MM.1S (cell line): ENCODE data around the gene NRP2.

Experiments used
- DNase-seq: peaks from one replicate; pipeline ENCODE4 v3.0.0-alpha.2; 2015
- H2AFZ ChIP-seq: fragments of 300-600 bp; sonication (generic); 2 replicates; pipeline ENCODE4 v1.6.0; 2016; ENCODE audit warnings: antibody characterized with exemption, low read length
- H3F3A ChIP-seq: fragments of 300-600 bp; sonication (generic); 2 replicates; pipeline ENCODE4 v1.6.1; 2016; ENCODE audit warnings: mild to moderate bottlenecking, antibody characterized with exemption, low read length, moderate library complexity, mixed read lengths; ENCODE audit not compliant: insufficient read depth
- H3K27ac ChIP-seq: fragments of 300-600 bp; sonication (generic); 2 replicates; pipeline ENCODE4 v1.5.1; 2016; ENCODE audit warnings: mild to moderate bottlenecking, low read length
- H3K27me3 ChIP-seq: fragments of 300-600 bp; sonication (generic); replicated peaks from 2 replicates; pipeline ENCODE4 v1.6.0; 2016; ENCODE audit warnings: low read length; ENCODE audit not compliant: insufficient read depth
- H3K36me3 ChIP-seq: fragments of 300-600 bp; sonication (generic); replicated peaks from 2 replicates; pipeline ENCODE4 v1.6.1; 2016; ENCODE audit warnings: mild to moderate bottlenecking, low read length, mixed read lengths; ENCODE audit not compliant: insufficient read depth
- H3K4me1 ChIP-seq: fragments of 300-600 bp; sonication (generic); 2 replicates; pipeline ENCODE4 v1.6.1; 2016; ENCODE audit warnings: low read length, mixed read lengths
- H3K4me2 ChIP-seq: fragments of 300-600 bp; sonication (generic); 2 replicates; pipeline ENCODE4 v1.6.0; 2016; ENCODE audit warnings: low read depth, low read length
- H3K4me3 ChIP-seq: fragments of 300-600 bp; sonication (generic); 2 replicates; pipeline ENCODE4 v1.5.1; 2016; ENCODE audit warnings: low read length, mixed read lengths
- H3K79me2 ChIP-seq: fragments of 300-600 bp; sonication (generic); 2 replicates; pipeline ENCODE4 v1.6.1; 2016; ENCODE audit warnings: mixed run types, low read length, mixed read lengths
- H3K9ac ChIP-seq: fragments of 300-600 bp; sonication (generic); 2 replicates; pipeline ENCODE4 v1.6.1; 2016; ENCODE audit warnings: low read length, mixed read lengths
- H3K9me2 ChIP-seq: fragments of 300-600 bp; sonication (generic); replicated peaks from 2 replicates; pipeline ENCODE4 v1.6.1; 2016; ENCODE audit warnings: mild to moderate bottlenecking, low read length, mixed read lengths; ENCODE audit not compliant: insufficient read depth
- H3K9me3 ChIP-seq: fragments of 300-600 bp; sonication (generic); replicated peaks from 2 replicates; pipeline ENCODE4 v1.6.1; 2016; ENCODE audit warnings: mild to moderate bottlenecking, low read length, mixed read lengths; ENCODE audit not compliant: insufficient read depth
- H4K20me1 ChIP-seq: fragments of 300-600 bp; sonication (generic); 2 replicates; pipeline ENCODE4 v1.6.1; 2016; ENCODE audit warnings: mild to moderate bottlenecking, low read length, moderate library complexity, mixed read lengths; ENCODE audit not compliant: insufficient read depth
- EZH2 ChIP-seq: fragments of 300-600 bp; sonication (generic); optimal IDR thresholded peaks from 2 replicates; pipeline ENCODE3; 2017; ENCODE audit warnings: low read depth, mild to moderate bottlenecking, antibody characterized with exemption, low read length, mixed read lengths
- EZH2phosphoT487 ChIP-seq: fragments of 300-600 bp; sonication (generic); IDR thresholded peaks from 2 replicates; pipeline ENCODE4 v1.6.1; 2018; ENCODE audit warnings: antibody characterized with exemption, low read length
- TF ChIP-seq, protein P1 (sequence below): fragments of 300-600 bp; sonication (generic); IDR thresholded peaks from 2 replicates; pipeline ENCODE4 v1.5.1; 2016; ENCODE audit warnings: antibody characterized with exemption, low read length, mixed read lengths

NRP2 gene

DNA sequence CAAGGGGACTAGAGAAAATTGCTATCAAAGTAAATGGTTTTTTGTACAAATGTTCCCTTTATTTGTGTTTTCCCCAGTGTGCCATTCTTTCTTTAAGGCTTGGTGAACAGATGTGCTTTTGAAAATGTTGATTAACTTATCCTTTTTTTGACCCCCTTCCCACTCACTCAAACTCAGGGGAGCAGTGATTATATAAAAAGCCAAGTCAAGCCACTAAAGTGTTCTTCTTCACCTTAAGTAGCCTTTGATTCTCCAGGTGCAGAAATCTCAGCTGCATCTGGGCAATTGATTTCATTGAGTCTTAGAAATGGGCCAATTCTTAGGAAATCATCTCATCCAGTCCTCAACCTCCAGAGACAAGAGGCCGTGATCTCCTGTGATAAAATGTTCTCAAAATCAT, 107.6 kb downstream of the NRP2 start:
- no peaks in the 10 kb centered on the region for H3F3A ChIP-seq
- H3K9me3 ChIP-seq: no peaks in the 10 kb centered on the region
- no peaks in the 10 kb centered on the region for H3K79me2 ChIP-seq
- no peak overlapping the region for H3K4me2 ChIP-seq
- H3K4me3 ChIP-seq: no peak overlapping the region
- H3K27me3 ChIP-seq: no peaks in the 10 kb centered on the region
- H4K20me1 ChIP-seq: no peaks in the 10 kb centered on the region
- no peaks in the 10 kb centered on the region for H3K9me2 ChIP-seq
- no peak overlapping the region for H3K9ac ChIP-seq
- DNase-seq: no peak
- H2AFZ ChIP-seq: no peak overlapping the region
- TF ChIP-seq, protein P1, sequence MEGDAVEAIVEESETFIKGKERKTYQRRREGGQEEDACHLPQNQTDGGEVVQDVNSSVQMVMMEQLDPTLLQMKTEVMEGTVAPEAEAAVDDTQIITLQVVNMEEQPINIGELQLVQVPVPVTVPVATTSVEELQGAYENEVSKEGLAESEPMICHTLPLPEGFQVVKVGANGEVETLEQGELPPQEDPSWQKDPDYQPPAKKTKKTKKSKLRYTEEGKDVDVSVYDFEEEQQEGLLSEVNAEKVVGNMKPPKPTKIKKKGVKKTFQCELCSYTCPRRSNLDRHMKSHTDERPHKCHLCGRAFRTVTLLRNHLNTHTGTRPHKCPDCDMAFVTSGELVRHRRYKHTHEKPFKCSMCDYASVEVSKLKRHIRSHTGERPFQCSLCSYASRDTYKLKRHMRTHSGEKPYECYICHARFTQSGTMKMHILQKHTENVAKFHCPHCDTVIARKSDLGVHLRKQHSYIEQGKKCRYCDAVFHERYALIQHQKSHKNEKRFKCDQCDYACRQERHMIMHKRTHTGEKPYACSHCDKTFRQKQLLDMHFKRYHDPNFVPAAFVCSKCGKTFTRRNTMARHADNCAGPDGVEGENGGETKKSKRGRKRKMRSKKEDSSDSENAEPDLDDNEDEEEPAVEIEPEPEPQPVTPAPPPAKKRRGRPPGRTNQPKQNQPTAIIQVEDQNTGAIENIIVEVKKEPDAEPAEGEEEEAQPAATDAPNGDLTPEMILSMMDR: no peak
- TF ChIP-seq EZH2 (no peak), EZH2phosphoT487 (no peak)
- no peak overlapping the region for H3K27ac ChIP-seq
- H3K36me3 ChIP-seq: no peaks in the 10 kb centered on the region
- no peaks in the 10 kb centered on the region for H3K4me1 ChIP-seq

- no peaks in the 10 kb centered on the region for H3K79me2 ChIP-seq
- no peak overlapping the region for H3K9ac ChIP-seq
- H3K27ac ChIP-seq: no peak overlapping the region
- H3F3A ChIP-seq: no peaks in the 10 kb centered on the region
- H3K27me3 ChIP-seq: no peaks in the 10 kb centered on the region
- no peaks in the 10 kb centered on the region for H3K36me3 ChIP-seq
- DNase-seq: no peak
- TF ChIP-seq EZH2phosphoT487 (no peak), EZH2 (no peak)
- TF ChIP-seq, protein P1: no peak
- no peaks in the 10 kb centered on the region for H3K9me2 ChIP-seq
- H4K20me1 ChIP-seq: no peaks in the 10 kb centered on the region
- no peak overlapping the region for H3K4me2 ChIP-seq
- no peak overlapping the region for H2AFZ ChIP-seq
- H3K4me1 ChIP-seq: no peaks in the 10 kb centered on the region
- no peak overlapping the region for H3K4me3 ChIP-seq
- no peaks in the 10 kb centered on the region for H3K9me3 ChIP-seq
Measured at GRCh38 chr2:205792908-205793307, 110.6 kb downstream of the NRP2 start.

DNA sequence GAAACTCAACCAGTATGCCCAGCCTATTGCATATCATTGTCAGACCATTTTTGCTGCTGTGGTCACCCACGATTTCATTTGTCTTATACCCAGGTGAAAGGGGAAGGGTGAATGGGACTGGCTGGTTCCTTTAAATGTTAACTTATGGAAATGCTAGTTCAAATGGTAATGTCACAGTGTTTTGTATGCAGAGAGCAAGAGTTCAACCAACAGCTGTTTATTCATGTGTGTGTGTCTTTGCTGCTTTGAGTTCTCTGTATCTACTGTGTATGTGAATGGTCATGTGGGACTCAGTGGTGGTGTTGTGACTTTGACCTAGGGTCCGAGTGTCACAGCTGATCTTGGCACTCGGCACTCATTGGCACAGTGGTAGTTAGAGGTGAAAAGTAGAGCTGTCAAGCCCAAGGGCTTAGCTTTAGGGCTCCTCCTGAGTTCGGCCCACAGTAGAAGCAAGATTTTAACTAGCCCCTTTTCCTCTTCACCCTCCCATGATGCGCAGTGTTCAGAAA, 114.6 kb downstream of the NRP2 start:
- Histone ChIP-seq H3K9me2 (no peaks in the 10 kb centered on the region), H3K27me3 (no peaks in the 10 kb centered on the region), H3K4me1 (no peaks in the 10 kb centered on the region), H3F3A (no peaks in the 10 kb centered on the region), H3K79me2 (no peaks in the 10 kb centered on the region), H3K36me3 (no peaks in the 10 kb centered on the region), H3K27ac (no peak overlapping the region), H3K9ac (no peak overlapping the region), H2AFZ (no peak overlapping the region), H3K4me3 (no peak overlapping the region), H3K4me2 (no peak overlapping the region), H3K9me3 (no peaks in the 10 kb centered on the region), H4K20me1 (no peaks in the 10 kb centered on the region)
- TF ChIP-seq, protein P1: no peak
- TF ChIP-seq EZH2: no peak
- TF ChIP-seq EZH2phosphoT487: no peak
- no peak for DNase-seq
